ENCODE measurements around the gene APBA2.
"Not testable (repeated sequence)": the region's sequence is repeated elsewhere in the genome, so short reads cannot be mapped to it uniquely, and the experiment has no call there.

APBA2 gene

DNA sequence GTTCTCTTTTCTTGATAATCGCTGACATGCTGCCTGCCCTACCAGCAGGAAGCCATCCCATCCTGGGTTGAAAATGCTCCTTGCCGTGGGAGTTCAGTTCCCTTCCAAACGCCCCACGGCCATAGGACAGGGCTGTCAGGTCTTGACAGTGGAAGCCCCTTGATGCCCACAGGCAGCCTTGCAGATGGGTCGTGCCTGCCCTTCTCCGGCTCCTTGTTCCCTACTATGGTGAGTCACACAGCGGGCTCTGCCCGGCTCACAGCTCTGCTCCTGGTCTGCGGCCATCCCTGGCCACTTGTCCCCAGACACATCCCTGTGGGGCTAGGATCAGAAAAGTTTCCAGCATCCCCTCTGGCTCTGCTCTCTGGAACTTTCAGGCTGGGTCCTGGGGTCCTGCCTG, 6.2 kb upstream of the APBA2 start:
- no peak for DNase-seq

DNA sequence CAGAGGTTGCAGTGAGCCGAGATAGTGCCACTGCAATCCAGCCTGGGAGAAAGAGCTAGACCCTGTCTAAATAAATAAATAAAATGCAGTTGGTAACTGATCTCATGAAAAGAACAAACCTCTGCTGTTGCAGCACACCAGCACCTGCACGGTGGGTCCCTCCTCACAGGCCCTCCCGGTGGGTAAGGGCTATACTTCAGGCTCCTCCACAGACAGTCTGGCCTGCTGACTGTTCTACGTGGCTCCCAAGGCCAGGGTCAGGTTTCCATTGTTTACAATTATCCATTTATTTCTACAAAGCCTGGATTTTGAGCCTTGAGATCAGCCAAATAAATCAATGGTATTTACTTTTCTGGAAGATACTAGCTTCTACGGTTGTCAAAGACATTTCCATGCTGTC, 5.1 kb upstream of the APBA2 start:
- DNase-seq, result no peak

DNA sequence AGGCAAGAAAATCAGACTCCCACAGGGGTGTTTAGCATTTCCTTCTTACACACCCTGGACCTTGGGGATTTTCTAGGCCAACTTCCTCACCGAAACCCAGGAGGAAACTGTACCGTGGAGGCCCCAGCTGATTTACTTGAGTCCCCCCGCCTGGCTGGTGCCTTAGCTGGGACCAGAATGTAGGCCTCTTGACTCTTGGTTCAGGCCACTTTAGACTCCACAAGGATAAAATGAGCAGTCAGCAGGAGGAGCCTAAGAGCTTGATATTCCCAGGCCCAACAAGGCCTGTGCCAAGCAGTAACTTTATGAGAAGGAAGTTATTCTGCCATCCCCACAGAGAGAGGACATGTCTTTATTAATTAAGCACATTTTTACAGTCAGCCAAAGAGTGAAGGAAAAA, 4.6 kb upstream of the APBA2 start:
- DNase-seq, result no peak

DNA sequence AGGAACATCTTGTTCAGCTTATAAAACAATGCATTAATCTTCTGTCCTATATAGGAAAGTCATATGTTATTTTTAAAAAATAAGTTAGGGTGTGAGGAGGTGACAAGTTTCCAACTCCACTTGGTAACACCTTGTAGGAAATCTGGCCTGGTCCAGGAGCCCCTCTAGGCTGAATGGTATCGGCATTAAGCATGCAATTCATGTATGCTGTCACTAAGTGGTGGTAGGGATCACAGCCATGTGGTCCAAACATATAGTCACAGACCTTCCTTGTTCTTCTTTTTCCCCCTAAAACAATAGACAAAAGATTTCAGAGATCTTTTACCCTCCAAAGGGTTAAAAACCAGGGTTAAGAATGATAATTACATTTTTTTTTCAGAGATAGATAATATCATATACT, 4.2 kb upstream of the APBA2 start:
- no peak for DNase-seq

DNA sequence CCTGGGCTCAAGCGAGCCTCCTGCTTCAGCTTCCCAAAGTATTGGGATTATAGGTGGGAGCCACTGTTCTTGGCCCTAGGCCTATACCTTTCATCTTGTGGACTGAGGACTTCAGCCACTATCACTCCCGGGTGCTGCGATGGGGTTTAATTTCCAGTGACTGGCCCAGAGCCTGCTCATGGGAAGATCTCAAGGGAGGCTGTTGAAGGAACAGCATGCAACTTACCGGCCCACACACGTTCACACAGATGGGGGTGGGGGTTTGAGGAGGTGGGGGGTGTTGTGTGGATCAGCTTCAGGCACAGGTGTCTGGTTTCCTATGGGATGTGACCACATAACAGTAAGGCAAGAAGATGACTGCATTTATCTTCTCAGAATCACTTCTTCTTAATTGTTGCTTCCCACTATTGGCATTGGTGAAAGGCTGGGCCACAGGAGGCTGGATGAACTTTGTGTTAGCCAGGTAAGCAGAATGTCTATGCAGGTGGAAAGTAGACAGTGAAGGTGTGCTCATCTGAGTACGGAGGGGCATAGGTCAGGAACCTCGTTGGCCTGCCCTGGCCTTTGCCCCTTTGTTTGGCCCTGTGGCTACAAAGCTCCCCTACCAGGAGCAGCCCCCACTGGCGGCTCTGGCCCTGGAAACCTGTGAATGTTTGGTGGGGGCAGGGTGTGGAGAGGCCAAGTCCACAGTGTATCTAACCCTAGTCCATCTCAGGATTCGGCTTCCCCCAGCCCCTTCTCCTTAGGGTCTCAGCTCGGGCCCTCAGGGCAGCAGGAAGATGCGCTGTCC, 1.4 kb upstream of the APBA2 start:
- DNase-seq, result no peak

DNA sequence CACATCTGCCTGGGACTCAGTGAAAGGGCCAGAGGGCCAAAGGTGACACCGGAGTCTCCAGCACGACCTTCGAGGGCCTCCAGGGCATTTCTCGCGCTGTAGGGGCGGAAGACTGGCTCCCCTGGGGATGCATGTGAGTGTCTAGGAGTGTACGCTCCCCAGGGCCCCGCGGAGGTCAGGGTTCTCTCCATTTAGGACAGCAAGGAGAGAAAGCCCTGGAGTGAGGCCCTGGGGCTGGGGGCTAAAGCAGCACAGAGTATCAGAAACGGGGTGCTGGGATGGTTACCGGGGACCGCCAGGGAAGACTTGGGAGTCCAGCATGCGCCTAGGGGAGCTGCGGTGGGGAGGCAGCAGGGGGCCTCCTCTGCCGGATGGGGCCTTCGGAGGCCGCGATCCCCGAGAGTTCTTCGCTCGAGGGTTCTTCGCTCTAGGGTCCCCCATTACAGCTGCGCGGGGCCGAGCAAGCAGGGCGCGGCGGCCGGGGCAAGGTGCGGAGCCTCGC, 595 bp upstream of the APBA2 start:
- DNase-seq, result no peak

DNA sequence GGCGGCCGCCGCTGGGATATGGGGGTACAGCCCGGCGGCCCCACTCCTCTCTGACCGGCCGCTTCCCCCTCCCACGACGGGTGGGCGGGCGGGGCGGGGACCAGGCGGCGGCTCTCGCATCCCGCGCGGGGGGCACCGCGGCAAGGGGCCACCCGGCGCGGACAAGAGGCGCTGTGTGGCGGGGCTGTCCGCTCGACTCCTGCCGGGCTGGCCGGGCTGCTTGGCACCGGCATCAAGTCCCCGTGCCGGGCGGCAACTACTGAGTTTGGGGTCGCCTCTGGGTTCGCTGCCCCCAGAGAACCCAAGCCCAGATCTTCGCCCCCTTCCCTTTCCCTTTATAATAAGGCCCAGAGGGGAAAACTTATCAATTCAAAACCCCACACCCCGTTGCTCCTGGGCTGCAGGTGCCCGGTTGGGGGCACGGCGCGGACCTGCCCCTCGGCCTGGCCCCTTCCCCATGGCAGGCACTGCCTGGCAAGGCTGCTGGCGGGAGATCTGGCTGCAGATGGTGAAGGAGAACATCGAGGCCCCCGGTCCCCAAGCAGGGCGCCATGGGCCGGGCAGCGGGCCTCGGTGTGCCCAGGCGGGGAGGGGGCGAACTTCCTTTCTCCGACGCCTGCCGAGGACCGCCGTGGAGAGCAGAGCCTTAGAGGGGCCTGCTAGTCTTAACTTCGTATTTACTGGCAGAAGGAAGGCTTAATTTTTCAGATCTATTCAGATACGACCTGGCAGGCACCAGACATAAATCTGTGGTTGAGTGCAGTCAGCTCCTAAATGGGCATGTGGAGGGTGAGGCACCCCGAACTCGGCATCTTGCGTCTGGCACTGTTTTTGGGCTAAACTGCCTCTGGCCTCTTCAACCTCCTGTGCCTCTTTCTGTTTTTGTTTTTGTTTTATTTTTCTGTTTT, 911 bp downstream of the APBA2 start:
- DNase-seq, result no peak

DNA sequence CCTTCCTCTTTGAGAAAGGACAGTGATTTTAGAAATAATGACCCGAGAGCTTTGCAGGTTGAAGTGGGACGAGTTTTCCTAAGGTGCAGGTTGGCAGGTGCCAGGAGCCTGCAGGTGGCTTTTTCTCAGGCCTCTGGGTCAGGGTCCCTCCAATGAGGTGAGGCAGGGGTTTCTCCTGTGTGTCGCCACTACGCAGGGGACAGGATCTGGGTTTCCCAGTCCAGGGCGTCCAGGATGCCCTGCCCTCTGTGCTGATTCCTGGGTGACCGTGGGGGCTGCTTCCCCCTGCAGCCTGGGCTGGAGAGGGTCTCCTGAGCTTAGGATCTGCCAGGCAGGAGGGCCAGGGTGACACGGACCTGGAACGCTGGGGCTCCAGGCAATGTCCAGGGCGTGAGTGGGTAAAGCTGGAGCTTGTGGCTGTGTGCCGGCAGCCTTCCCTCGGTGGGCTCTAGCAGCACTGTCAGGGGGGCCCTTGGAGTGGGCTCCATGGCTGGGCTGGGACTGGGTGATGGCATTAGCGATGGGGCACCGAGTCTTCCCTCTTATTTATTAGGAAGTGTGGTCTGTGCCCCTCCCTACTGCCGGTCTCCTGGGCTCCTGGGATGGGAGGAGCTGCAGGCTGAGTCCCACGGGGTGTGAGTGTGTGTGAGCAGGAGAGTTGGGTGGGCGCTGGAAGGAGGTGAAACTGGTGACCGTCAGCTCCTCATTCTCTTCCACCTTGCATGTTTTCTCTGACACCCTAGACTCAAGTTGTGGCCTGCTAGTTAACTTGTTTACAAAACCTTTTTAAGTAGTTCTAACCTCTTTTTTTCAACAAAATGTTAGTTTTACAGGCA, 1.8 kb downstream of the APBA2 start:
- DNase-seq, result no peak

DNA sequence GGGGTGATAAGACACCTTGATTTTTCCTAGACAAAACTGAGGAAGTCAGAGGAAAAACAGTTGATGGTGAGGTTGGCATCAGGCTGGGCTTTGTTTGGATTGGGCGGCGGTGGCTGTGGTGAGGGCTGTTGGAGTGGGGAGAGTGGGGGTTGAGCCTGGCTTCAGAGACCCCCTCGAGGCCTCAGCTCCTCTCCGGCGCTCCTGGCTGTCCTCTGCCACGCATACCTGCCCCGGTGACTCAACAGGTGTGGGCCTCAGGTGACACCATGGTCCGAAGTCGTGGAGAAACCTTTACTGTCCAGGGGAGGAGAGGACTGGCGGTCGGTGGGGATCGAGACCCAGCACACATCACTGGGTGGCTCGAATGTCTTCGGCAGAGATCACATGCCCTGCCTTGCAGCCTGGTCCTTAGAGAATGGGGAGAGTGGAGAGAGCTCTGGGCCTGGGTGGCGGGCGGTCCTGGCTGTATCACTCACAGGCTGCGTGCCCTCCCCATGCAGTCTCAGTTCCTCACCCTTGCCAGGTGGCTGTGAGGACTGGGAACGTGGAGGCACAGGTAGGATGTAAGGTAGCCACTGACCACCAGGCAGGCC, 2.6 kb downstream of the APBA2 start:
- DNase-seq, result no peak

DNA sequence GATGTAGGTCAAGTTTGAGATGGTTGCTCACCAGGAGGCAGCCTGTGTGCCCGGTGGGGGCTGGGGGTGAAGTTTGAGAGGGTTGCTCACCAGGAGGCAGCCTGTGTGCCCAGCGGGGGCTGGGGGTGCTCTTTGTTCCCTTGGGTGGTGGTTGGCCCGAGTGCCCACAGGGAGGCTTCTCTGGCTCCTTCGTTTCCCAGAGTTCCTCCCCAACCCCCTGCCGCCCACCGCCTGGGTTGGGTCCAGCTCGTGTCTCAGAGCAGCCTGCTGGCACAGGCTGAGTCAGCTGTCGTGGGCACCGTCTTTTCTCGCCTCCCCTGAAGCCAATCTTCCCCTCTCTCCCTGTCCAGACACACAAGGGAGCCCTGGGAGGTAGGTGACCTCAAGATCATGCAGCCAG, 3.1 kb downstream of the APBA2 start:
- DNase-seq, result no peak

DNA sequence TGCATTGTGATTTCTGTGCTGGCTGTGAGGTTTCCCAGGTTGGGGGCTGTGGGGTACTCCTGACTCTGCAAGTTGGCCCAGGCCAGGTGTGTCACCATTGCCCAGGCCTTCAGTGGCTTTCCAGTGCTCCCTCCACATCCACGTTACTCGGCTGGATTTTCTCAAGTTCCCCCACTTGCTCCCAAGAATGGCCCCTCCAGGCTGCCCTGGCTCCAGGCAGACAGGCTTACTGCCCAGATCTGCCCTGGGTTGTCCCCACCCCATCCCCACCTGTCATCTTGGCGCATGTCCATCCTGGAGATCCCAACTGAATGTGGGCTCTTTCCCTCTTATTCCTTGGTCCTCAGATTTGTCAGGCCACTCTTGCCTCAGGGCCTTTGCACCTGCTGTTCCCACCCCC, 3.6 kb downstream of the APBA2 start:
- no peak for DNase-seq

DNA sequence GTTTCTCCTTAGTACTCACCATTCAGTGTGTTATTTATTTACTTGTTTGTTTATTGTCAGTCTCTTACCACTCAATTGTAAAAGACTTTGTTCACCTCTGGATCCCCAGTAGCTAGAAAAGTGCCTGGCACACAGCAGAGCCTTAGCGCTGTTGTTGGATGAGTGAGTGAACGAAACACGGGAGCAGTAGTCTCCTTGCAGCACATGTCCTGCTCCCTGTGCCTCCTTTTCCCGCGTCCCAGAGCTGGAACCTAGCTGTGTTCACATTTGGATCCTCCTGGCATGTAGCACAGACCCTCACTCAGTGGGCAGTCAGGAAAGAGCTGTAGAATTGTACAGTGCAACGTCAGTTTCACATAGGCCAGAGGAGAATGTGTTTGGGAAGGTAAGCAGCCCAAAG, 4.1 kb downstream of the APBA2 start:
- not testable (repeated sequence) for DNase-seq

DNA sequence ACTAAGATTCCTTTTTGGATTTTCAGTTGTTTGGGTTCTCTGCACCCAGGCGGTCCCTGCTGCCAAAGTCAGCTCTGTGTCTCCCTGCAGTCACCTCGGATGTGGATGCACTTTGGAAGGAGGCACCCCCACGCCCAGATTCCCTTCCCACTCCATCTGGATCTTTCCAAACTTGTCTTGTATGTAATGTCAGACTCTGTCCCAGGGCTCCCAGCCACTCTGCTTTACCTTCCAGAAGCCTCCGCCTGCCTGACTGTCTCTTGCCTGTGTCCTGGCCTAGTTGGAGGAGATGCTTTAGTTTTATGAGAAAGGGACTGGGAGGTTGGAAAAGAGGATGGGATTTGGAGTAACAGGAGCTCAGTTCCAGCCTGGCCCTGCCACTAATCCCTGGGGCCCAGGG, 4.5 kb downstream of the APBA2 start:
- not testable (repeated sequence) for DNase-seq

DNA sequence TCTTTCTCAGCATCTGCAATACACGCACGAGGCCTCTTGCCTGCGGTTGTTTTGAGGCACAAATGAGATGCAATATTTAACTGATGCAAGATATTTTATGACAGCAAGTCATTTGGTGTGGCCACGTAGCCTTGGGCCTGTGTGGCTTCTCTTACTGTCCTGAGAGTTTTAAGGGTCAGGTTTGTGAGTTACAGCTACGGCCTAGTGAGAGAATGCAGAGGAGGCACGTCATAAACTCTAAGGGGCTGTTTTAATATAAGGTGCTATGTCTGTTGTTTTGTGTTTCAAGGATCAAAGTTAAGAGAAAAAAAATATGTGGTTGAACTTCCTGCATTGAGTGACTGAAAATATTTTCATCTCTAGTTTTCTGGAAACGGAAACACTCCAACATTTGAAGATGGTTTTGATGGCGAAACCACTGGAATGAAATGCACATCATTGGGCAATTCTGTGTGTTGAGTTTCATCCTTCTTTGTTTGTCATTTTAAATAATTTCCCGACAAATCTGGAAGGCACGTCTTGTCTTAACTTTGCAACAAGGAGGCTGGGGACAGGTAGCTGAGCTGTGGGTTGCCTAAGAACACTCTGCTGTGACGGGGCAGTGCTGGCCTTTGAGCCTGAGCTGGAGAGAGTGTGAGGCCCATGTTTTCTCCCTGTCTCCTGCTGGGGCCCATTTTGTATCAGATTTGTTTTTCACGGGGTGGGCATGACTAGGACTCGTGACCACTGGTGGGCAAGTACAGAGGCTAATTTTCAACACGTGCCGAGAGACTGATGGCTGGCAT, 5.1 kb downstream of the APBA2 start:
- DNase-seq, result no peak

DNA sequence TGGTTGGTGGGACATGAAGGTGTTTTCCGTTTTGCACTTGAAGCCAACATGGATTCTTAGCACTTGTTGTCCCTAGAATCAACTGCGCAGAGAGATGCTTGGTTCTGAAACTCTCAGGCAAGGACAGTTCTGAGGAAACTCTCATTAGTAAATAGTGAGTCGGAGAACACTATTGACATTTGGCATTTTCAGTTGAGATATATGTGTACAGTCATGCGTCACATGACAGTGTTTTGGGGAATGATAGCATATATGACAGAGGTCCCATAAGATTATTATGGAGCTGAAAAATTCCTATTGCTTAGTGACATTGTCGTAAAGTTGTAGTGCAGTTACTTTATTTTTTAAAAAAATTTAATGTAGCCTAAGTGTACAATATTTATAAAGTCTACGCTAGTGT, 5.8 kb downstream of the APBA2 start:
- no peak for DNase-seq

DNA sequence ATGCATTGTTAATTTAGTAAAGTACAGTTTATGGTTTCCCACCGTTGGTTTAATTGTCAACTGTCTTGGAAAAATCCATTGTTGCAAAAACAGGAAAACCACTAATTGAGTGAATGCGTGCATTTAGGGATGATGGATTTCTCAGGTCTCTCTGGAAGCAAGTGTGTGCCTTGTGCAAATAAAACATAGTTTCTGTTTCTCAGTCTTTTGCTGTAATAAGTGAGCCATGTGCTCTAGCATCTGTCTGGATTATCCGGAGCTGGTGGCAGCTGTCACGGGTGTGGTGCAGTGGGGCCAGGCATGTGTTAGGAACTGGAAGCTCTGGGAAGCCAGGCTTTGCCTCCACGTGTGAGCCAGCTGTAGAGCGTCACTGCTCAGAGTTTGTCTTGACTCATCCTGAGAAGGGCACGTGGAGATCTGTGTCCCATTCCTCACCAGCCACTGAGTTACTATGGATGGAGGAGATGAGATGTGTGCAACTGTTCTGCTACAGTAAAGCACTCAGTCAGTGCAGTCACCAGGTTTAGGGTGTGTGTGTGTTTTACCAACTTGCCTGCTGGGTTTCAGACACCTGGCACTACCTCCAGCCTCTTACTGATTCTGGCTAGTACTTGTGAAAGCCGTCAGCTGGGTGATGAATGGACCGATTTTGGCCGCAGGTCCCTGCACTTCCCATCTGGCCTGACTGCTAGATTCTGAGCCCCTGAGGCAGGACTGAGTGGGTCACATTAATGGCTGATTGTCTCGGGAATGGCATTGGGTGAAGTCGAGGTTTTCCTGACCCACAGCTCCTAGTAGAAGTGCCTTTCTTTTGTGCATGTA, 7.2 kb downstream of the APBA2 start:
- no peak for DNase-seq

DNA sequence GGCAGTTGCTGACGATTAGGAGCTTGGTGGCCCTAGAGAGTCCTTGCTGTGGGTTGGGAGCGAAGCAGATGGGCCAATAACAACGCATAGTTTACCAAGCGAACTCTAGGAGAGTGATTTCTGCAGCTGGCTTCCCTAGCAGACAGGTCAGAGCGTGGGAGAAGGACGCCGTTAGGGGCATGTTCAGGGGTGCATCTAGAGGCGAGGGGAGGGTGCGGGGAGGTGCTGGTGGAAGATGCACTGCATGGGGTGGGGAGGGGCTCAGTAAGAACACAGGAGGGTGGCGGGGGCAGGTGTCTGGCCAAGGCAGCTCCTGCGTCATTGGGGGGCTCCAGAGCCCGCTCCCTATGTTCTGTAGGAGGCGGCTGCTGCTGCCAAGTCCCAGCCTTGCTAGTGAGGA, 8.9 kb downstream of the APBA2 start:
- no peak for DNase-seq

DNA sequence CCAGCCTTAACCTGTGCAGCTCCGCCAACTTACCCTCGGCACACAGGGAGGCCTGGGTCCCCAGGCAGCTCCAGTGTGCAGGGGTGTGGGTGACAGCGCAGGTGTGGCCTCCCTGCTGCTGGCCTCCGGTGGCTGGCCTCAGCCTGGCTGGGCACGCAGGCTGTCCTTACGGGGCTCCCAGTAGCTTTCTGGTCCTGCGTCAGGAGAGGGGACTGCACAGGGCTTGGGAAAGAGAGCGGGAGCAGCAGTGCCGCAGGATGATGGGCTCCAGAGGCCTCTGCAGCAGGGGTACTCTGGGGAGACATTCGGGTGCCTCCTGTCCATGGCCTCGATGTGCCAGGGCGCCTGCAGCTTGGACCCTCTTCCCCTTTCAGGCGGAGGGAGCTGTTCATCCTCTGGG, 9.4 kb downstream of the APBA2 start:
- no peak for DNase-seq

DNA sequence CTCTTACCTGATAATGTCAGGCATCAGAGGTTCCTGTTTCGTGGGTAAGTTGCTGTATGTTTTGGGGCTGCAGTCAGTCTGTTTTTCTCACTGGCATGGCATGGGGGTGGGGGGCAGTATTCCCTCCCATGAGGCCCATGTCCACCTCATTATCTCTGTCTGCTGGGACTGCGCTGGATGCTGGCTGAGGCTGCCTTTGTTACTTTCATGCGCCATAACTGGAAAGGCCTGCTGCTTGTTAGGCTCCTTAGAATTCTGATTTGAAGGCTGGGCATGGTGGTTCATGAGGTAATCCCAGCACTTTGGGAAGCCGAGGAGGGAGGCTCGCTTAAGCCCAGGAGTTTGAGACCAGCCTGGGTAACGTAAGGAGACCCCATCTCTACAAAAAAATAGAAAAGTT, 9.8 kb downstream of the APBA2 start:
- DNase-seq, result no peak

DNA sequence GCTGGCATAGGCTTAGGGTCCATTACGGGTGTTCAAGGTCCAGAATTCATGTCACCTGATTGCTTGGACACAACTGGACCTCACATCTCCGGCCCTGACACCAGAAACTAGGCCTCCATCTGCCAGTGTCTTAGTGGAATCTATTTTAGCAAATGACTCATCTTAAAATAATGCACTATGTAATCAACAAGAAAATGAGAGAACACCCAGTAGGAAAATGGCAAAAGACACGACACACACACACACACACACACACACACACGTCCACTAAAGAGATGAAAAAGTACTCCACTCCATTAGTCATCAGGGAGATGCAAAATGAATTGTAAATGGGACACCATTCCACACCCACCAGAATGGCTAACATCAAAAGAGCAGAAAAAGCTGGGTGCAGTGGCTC, 11.2 kb downstream of the APBA2 start:
- no peak for DNase-seq
